HG02938 (cell line): ENCODE measurements around the gene MYLK3.
"Not testable (repeated sequence)": the region's sequence is repeated elsewhere in the genome, so short reads cannot be mapped to it uniquely, and the experiment has no call there.

Source experiments
- ATAC-seq: cut with Tn5 transposase; IDR thresholded peaks from one replicate; pipeline ENCODE4 v1.9.1; 2021; ENCODE audit warnings: mild to moderate bottlenecking, moderate library complexity; ENCODE audit not compliant: unreplicated experiment

MYLK3 gene

DNA sequence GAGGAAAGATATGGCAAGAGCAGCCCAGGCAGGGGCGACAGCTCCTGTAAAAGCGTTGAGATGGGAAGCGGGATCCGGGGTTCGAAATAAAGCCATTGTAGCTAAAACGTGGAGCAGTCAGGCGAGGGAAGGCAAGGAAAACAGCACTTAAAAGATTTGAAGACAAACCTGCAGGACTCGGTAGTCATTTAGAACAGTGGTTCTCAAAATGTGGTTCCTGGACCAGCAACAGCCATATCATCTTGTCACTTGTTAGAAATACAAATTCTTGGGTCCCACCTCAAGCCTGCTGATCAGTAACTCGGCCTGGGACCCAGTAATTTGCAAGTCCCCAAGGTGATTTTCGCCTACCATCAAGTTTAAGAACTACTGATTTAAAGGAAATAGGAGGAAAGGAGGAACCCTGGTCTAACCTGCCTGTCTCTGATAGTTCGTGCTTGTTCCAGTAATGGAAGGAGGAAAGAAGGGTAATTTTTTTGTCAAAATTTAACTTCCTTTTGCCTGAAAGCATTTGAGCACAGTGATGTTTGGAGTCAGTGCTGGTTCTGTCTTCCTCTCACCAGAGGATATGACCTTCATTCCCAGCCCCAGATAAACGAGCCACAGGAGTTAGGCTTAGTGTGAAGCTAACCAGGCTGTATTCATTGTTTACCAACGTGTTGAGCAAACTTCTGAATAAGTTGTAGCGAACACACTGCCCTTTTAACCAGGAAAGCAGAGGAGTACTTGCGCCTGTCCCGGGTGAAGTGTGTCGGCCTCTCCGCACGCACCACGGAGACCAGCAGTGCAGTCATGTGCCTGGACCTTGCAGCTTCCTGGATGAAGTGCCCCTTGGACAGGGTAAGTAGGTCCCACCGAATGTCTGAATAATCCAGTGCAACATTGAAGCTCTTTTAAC lies 57.6 kb downstream of the MYLK3 start:
- no peak for ATAC-seq

DNA sequence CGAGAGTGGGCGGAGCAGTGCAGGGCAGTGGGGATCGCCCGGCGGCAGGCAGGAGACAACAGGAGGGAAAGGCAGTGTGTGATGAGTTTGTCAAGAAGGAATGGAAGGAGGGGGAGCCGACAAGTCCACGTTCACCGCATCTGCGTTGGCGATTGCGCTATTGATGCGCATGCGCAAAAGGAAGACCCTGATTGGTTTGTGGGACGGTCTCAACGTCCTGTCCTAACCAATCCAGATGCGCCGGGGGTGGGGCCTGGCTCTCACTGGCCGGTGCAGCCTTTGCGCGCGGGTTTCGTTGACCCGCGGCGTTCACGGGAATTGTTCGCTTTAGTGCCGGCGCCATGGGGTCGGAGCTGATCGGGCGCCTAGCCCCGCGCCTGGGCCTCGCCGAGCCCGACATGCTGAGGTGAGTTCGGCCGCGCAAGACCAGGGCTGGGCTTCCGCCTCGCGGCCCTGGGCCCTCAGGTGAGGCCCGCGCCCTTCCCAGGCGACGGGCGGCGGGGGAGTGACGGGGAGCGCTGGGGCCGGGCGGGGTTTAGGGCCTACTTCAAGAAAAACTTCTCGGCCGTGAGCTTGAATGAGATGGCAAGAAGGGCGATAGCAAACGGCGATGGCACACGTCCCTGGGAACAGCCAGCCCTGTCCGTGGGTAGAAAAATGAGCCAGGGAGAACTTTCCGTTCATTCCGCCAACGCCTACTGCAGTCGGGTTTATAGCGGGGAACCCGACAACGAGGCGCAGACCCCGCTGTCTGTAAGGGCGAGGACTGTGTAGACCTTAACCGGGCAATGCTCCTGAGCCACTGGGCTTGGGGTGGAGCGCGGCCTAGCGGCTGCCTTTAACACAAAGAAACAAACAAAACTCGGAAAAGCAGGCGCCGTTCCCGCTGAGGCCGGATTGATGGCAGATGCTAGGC lies 58.5 kb downstream of the MYLK3 start, which contains the start of gene ORC6:
Gene ORC6, plus strand, starts transcription at position 295 of the 916 bp plus-strand sequence. Its CDS starts 47 bp downstream, at position 342.
- ATAC-seq, result peak; percentile 71

DNA sequence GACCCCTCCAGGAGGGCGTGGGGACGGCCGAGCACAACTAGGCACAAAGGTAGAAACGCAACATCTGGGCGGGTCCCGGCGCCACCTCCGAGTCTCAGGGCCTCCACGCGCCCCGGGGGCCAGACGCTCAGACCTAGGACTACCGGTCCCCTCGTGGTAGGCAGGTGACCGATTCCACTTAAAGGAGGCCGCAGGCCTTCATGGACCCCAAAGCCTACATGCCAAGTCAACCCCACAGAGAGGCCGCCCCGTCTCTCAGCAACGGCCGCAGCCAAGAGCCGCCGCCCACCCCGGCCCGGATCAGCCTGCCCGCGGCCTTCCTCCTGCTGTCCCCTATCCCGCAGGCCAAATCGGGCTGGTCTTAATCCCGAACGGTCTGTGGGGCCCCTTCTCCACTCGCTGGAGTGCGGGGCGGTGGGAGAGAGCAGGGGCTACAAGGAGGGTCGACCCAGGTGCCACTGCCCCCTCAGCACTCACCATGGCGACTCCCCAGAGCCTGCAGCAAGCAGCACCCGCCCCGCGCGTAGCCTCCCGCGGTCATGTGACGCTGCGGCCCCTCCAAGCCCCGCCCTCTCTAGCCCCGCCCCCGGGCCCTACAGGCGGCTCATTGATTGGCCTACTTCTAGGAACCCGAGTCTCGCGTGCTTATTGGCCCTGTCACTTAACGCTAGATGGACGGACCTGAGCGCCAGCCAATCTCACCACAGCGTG lies 59.3 kb downstream of the MYLK3 start, which contains the start of gene VPS35:
Gene VPS35, minus strand, starts transcription at position 525 of the 711 bp plus-strand sequence. Its CDS starts 45 bp downstream, at position 480.
- peak; percentile 86 for ATAC-seq

DNA sequence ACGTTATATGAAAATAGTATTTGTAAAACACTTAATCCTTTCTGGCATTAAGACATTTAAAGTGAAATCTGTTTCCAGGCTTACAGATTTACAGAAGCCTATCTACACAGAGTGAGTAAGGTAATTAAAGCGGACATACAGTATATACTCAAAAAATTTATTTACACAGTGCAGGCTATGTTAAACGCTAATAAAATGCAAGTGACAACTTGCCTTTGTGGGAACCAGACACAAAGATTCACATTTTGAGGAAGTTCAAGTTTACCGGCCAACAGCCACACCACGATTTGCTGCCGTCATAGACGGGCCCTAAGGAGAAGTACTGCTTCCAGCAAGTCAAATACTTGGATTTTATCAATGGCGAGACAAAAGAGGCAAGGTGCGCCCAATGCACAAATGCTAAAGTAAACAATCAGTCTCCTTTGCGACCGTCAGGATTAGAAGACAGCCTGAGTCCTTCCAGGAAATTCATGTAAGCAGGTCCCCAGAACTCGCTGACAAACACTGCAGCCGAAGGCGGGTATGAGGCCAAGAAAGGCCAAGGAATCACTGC lies 60.0 kb downstream of the MYLK3 start:
- ATAC-seq, result no peak

DNA sequence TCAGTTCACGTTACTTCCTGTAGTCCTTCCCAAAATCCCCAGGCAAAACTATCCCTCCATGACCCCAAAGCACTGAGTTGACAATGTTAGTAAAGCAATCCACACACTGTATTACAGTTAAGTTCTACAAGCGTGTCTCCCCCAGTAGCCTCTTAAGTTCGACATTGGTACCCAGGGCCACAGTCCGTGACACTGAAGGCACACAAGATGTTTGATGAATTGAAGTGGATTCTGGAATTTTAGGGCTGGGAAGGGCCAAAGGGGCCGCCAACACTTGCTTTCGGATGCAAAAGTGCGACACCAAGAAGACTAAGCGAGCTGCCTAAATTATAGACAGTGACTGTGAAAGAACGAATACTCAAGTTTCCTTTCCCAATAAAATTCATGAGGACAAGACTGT lies 60.7 kb downstream of the MYLK3 start:
- ATAC-seq, result no peak

DNA sequence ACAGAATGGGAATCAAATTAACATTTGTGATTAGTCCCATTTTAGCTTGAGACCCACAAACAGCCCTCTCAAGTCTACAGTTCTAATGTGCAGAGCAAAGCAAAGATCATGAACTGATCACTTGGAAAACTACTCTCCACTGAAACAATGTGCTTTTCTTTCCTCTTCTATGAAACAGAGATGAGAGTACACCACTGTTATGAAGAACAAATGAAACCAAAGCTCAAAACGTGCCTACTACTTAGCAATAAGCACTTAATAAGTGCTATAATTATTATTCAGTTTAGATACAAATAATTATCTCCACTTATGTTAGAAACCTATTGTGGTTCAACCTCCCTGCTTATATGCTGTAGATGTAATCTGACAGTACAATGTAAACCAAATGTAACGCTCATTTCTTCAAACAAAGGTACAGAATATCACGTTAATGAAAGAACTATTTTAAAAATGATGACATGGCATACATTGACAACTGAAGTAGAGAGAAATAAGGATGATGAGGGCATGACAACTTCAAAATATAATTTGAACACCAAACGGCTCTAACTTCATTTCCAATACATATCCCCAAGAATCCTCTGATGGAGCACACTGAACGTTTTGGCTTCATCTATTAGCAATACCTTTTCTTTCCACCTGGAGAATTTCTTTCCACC lies 61.2 kb downstream of the MYLK3 start:
- ATAC-seq, result no peak

DNA sequence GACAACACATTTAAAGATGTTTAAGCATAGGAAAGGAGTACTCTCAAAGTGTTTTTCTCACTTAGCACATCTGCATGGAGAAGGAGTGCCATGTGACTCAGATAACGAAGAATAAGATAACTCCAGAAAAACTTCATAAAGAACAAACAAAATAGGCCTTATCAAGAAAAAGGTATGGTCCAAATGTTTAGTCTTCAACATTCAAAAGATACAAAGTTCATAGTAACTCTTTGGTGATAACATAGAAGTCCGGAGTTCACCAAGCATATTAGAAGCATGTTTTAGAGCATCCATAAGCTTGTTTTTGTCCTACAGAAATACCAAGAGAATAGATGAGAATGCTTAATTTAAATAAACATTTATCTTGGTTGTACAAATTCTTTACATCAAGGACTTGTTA lies 66.3 kb downstream of the MYLK3 start:
- not testable (repeated sequence) for ATAC-seq

DNA sequence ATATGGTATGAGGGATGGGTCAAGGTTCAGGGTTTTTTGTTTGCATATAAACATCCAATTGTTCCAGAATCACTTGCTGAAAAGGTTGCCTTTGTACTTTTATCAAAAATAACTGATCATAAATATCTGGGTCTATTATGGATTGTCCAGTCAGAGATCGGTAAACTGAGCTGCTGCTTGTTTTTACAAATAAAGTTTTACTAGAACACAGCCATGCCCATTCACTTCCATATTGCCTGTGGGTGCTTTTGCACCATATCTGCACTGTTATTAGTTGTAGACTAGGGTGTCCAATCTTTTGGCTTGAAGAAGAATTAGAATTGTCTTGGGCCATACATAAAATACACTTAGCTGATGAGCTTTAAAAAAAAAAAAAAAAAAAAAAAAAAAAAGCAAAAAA lies 70.2 kb downstream of the MYLK3 start:
- ATAC-seq, result not testable (repeated sequence)

DNA sequence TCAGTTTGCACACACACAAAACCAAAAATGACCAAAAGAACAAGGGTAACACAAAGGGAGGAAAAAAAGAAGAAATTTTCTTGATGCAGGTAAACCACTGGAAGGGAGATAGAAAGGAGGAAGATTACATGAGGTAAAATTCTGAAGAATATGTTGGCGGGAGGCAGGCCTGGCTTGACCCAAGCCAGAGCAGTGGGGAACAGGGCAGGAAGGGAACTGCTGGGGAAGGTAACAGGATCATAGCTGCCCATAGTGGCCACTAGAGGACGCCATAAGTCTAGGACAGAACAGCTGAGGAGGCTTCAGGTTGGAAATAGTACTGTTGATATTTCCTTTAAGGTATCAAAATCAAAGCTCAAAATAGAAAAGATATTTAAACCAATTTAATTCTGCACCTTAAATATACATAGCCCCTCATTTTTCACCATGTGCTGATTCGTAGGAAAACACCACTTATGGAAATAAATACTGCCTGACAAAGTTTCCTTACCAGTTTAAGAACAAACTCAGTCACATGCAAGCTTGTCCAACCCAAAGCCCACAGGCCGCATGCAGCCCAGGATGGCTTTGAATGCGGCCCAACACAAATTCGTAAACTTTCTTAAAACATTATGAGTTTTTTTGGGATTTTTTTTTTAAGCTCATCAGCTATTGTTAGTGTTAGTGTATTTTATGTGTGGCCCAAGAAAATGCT lies 74.7 kb downstream of the MYLK3 start:
- ATAC-seq, result no peak

DNA sequence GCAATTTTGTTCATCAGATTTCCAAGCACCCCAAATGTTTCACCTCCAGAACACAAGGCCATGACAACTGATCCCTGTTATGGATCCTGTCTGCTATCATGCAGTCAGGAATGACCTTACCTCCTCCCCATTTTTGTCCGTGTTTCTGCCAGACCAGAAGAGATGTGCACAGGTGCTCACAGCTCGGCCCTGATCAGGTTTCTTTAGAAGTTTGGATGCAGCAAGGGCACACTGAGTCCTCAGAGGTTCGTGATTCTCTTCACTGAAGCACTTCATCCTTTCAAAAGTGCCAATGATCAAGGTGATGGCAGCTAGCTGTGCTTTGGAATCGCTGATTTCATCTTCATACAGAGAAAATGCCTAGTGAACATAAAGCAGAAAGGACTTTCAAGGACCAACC lies 86.0 kb downstream of the MYLK3 start:
- no peak for ATAC-seq

DNA sequence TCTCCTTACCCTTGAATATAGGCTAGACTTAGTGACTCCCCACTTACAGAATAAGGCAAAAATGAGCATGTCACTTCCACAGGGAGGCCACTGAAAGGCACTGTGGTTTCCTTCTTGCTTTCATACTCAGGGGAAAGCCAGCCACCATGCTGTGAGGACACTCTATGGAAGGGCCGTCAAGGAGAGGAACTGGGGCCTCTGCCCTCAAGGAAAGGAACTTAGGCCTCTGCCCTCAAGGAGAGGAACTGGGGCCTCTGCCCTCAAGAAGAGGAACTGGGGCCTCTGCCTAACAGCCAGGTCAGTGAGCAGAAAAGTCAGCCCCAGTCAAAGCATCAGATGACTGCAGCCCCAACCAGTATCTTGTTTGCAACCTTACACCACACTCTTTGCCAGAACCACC lies 89.2 kb downstream of the MYLK3 start:
- peak; percentile 89 for ATAC-seq
